Activated CD8-positive, alpha-beta memory T cell treated with anti-CD3 and anti-CD28 coated beads for 1 hour (primary cell): Measurements from ENCODE around the gene LONRF3.
"Not testable (repeated sequence)": the region's sequence is repeated elsewhere in the genome, so short reads cannot be mapped to it uniquely, and the experiment has no call there.

Experiments
- DNase-seq, 2 donors: peaks; one replicate each; pipeline ENCODE4 v3.0.0-alpha.2; 2020; ENCODE audit warnings: low read depth in 1 of 2; ENCODE audit errors: extremely low read depth in 1 of 2

Gene LONRF3

DNA sequence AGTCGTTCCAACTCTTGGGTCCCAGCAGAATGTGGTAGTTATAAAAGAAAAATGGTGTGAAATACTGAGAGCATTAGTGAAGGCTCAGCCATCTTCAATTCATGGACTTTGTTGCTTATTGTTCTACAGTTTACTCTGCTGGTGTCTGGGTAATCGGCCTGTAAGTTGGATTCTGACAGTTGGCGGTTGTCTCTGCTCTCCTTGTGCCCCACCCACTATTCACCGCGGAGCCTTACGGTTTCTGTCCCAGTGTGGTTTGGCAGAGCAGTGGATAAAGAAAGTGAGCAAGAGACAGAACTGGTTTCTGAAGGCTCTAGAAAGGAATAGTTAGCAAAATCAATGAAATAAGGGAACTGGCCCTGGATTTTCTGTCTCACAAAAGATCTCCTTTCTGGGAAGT, 9.1 kb downstream of the LONRF3 start:
- no peak for DNase-seq

DNA sequence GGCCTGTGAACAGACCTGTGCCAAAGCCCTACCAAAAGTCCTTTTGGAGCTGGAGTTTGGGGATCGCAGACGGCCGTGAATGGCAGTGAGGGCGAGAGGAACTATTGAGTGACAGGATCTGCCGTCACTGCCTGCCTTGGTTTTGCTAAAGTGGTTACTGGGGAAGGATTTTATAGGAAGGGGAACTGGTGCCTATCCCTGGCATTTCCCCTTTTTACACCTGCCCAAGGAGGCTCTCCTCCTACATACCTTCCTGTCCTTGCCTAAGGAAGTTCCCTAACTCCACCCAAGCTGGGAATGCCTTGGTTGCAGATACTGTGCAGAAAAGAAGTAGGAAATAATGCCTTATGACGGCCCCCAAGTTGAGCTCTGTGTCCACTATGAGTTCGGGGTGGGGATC, 14.5 kb downstream of the LONRF3 start:
- no peak for DNase-seq

DNA sequence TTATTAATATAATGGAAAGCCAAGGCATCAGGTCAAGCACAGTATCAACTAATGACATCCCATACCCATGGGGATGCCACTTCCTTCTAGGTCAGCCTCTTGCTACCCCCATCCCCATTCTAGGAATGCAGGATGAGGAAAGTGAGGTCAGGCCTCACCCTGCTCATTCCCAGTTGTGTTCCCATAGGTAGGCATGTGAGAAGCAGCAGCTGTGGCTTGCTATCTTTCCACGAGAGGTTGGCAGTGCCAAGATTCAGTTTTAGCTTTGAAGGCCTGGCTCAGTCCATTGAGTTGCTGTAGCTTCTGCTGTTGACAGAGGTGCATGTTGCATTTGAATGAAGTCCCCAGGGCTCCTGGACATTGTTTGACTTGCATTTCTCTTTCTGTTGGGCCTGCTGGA, 15.5 kb downstream of the LONRF3 start:
- DNase-seq: no peak

DNA sequence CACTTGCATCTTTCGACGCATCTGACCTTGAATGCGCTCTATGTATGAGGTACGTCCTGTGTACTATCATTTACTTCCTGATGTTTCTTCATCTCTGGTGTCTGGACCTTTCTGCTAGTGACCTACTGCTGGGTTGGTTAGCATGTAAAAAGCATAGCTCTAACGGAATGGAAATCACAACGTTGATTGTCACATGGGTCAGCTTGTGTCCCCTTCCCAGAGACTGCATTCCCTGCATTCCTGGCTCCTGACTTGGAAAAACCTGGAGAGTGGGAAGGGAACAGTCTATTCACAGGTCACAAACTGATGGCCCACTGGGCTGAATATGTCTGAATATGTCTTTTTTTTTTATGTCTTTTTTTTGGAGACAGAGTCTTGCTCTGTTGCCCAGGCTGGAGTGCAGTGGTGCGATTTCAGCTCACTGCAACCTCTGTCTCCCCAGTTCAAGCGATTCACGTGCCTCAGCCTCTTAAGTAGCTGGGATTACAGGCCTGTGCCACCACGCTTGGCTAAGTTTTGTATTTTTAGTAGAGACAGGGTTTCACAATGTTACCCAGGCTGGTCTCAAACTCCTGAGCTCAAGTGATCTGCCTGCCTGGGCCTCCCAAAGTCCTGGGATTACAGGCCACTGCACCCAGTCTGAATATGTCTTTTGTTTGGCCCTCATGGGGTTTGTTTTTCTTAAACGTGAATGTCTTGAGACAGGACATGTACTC, 16.3 kb downstream of the LONRF3 start:
- no peak for DNase-seq

DNA sequence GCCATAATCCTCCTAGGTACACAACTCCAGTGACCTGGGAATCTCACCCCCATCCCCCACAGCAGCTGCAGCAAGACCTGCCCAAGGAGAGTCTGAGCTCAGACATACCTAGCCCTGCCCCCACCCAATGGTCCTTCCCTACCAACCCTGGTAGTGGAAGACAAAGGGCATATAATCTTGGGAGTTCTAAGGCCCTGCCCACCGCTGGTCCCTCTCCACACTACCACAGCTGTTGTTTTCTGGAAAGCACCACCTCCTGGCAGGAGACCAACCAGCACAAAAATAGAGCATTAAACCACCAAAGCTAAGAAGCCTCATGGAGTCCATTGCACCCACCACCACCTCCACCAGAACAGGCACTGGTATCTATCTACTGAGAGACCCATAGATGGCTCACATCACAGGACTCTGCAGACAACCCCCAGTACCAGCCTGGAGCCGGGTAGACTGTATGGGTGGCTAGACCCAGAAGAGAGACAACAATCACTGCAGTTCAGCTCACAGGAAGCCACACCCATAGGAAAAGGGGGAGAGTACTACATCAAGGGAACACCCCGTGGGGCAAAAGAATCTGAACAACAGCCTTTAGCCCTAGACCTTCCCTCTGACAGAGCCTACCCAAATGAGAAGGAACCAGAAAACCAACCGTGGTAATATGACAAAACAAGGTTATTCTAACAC, 18.2 kb downstream of the LONRF3 start:
- DNase-seq: not testable (repeated sequence)

DNA sequence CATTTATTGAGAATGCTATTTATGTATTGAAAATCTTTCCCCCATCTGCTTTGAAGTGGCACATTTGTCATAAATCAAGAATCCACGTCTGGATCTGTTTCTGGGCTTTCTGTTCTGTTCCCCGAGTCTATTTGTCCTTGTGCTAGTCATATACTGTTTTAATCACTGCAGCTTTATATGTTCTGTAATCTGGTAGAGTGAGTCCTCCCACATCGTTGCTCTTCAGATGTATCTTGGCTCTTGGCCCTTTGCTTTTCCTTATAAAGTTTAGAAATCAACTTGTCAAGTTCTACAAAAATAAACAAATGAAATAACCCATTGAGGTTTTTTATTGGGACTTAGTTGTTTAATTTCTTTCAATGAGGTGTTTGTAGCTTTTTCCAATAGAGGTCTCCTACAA, 29.0 kb downstream of the LONRF3 start:
- no peak for DNase-seq

DNA sequence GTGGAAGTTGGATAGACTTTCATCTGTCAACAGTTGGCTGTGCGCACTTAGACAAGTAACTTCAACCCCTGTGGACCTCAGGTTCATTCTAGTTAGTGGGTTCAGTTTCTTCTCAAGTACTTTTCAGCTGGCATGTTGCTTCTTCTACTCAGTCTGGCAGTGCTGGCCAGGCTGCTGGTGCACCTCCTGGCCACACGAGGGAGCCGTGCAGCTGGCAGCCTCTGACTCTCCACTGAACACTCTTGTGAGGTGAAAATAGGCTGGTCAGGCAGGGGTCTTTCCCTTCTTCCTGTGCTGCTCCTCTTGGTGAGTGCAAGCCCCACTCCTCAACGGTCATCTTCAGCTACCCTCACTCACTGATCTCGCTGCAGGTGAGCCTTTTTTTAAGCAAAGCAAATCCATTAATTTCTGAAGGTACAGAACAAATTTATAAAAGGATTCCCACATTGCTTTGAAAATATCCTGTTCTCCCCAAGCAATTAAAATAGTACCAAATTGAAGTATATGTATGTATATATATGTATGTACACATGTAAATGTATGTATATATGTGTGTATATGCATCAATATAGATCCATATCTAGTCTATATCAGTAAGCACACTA, 30.6 kb downstream of the LONRF3 start:
- peak in 1 of 2 donors; percentile 13 for DNase-seq

DNA sequence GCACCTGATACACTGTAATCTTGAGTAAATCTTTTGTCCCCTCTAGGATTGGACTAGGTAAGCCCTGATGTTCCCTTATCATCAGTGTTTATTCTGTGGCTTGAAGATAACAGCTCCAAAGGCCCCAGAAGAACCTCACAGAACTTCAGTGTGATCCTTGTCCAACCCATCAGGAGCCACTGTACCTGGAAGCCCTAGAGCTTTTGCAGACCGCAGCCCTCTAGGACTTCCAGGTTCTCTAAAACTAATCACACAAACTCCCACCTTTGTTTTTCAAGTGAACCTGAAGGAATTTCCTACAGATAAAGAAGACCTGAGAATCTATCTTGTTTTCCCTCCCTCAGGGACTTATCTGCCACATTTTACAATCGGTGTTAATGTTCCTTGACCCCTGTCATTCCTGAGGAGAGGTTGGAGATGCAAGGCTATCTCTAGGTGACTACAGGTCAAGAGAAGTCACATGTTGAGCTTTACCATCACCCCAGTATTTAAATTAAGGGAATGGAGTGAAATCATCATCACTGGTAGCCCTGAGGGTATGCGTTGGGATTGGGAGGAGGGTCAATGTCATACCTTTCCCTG, 32.9 kb downstream of the LONRF3 start:
- no peak for DNase-seq

DNA sequence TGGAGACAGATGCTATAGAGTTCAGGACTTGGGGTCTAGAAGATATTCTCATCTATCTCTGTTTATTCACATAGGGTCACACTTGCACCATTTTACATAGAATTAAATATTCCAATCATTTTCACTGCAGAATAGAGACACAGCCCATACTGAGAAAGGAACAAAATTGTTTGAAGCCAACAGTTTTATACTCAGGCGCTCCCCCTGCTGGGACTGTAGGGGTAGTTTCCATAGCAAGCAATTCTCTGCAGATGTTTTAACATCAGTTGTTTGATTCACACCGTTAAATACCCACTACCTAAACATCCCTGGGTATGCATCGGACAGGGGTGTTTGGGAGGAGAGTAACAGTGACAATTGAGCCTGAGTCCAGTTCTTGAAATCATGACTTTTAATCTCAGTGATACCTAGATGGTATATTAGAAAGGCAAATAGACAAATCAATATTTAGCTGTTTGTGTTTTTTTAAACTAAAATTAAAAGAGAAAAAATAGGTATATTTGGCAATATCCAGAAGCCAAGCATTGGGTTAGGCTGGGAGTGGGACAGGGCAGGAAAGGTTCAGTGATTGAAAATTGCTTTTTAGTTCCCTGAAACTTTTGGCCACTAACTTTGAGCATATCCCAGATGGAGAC, 33.8 kb downstream of the LONRF3 start:
- DNase-seq: peak in 1 of 2 donors; percentile 4

DNA sequence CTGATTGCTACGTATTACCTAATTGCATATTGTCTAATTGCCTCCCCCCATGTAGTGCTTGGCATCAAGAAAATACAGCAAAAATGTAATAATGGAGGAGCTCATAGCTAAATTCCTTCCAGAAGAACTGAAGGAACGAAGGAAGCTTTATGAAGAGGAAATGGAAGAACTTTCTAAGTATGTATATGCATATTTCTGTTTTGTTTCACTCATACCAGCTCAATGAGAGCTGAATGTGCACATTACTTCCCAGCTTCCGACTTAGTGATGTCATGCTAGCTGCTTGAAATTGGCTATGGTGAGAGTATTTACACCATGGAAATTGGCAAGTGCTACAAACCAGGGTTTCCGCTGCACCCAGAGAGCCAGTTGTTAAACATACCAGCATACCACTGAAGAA, 34.7 kb downstream of the LONRF3 start:
- DNase-seq: no peak

DNA sequence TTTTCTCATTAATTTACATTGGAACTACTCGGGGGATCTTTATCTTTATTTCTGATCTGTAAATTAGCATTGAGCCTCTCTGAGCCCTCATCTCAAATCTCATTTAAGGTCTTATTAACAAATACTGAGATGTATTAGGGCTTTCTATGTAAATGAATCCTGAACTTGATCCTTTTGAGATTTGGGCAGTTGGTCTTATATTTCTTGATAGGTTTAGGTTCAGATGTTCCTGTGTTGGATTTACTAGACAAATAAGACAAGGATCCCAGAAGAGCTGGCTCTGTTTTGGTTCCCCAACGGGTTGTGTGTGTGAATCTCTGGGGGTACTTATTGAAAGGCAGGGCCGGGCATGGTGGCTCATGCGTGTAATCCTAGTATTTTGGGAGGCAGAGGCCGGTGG, 36.1 kb downstream of the LONRF3 start:
- no peak for DNase-seq

DNA sequence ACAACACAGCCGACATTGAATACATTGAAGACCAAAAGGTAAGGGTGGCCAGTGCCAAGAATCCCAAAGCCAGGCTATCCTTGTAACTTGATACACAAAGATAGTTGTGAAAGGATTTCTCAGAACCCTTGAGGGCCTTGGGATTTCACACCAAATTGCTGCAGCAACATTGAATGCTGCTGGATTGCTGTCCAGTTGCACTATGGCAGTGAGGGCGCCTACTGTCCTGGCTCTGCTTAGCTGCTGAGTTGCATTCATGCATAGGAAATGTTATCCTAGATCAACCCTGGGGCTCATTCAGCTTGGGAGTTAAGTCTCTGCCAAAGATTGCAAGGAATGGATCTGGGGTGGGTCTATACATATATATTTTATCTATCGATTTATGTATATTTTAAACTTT, 38.7 kb downstream of the LONRF3 start:
- DNase-seq: no peak

DNA sequence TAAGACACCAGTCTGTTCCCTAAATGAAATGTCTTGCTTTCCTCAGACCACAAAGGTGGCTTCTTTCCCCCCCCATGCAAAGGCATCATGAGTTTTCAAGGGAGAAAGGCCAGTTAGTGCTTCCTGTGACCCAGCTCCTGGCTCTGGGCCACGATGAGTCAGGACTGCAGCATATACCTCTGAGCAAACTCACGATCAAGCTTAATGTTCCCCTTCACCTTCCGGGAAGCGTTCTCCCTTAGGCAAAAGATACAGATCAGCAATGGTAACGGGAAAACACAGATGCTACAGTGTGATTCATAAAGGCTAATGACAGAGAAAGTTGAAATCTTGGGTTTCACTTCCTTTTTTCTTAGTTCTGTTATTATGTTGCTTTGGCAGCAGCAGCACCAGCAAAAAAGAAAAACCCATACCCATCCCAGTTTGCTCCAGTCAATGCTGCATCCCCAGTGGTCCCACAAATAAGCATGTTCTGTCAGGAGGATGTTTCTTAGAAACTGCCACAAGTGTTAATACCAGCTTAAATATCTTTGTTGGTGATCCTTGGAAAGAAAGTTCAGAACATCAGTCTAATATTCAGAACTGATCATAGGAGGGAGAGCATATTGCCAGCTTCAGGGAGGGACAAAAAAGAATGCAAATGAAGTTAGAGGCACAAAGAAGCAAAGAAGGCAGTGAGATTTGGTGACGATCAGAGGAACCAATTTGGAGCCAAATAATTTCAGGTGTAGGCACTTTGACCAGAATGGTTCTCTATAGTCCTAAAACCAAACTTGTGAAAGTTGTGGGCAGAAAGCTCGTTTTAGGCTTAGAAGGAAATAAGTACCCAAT, 41.2 kb downstream of the LONRF3 start:
- DNase-seq: no peak

DNA sequence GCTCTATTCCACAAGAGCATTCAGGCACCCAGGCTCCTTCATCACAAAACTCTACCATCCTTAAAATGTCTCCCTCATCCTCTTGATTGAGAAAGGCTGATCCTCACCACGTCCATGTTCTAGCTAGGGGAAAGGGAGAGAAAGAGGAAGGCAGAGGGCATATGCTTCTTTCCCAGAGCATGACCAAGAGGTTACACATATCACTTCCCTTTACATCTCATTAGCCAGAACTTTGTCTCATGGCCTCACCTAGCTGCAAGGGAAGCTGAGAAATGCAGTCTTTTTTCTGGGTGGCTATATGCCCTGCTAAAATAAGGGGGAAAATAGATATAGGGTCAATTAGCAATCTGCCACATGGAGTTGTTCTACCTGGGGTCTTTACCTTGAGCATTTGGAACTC, 42.7 kb downstream of the LONRF3 start:
- DNase-seq: no peak

DNA sequence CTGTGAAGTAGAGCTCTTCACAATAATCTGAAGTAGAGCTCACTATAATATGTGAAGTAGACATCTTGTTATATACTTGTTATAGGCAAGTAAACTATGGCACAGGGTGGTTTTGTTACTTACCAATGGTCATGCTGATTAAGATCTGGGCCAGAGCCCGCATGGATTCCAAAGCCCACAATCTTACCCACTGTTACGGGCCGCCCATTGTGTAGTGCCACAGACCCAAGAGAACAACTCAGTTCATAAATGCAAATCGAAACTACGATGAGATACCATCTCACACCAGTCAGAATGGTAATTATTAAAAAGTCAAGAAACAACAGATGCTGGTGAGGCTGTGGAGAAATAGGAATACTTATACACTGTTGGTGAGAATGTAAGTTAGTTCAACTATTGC, 51.5 kb downstream of the LONRF3 start:
- DNase-seq: no peak

DNA sequence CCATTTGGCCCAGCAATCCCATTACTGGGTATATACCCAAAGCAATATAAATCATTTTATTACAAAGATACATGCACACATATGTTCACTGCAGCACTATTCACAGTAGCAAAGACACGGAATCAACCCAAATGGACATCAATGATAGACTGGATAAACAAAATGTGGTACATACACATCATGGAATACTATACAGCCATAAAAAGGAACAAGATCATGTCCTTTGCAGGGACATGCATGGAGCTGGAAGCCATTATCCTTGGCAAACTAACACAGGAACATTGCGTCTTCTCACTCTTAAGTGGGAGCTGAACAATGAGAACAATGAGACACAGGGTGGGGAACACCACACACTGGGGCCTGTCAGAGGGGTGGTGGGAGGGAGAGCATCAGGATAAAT, 51.9 kb downstream of the LONRF3 start:
- not testable (repeated sequence) for DNase-seq

DNA sequence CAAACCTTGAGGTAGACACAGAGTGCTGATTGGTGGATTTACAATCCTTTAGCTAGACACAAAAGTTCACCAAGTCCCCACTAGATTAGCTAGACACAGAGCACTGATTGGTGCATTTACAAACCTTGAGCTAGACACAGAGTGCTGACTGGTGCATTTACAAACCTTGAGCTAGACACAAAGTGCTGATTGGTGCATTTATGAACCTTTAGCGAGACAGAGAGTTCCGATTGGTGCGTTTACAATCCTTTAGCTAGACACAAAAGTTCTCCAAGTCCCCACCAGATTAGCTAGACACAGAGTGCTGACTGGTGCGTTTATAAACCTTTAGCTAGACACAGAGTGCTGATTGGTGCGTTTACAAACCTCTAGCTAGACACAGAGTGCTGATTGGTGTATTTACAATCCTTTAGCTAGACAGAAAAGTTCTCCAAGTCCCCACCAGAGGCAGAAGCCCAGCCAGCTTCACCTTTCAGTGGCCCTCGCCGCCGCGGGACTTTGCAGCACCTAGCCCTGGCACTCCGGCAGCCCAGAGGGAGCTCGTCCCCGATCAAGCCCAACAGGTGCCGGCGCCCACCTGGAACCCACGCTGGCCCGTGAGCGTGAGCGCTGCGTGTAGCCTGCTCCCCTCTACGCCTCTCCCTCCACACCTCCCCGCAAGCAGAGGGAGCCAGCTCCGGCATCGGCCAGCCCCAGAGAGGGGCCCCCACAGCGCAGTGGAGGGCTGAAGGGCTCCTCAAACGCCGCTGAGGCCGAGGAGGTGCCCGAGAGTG, 53.7 kb downstream of the LONRF3 start:
- not testable (repeated sequence) for DNase-seq

DNA sequence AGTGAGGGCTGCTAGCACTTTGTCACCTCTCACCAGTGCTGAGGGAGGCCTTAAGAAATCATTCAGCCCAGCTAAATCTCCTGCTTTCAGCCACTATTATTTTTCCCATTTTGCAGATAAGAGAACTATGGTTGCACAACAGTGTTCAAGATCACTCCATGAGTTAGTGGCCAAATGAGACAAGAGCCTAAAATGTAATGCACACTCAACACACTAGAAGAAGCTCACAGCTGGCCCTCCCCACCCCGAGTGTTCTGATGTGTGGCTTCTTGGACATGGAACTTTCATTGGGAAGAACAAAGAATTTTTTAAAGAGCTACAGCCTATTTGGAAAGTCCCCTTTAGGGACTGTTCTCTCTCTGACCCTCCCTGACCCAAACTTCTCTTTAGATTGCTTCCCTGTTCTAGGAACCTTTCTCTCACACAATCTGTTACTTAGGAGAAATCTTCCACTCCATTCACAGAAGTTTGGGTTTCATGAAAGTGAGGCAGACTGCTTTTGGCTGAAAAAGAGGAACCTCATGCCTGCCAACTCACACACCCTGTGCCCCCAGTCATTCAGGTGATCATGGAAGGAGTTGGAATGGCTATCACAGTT, 54.4 kb downstream of the LONRF3 start:
- no peak for DNase-seq

DNA sequence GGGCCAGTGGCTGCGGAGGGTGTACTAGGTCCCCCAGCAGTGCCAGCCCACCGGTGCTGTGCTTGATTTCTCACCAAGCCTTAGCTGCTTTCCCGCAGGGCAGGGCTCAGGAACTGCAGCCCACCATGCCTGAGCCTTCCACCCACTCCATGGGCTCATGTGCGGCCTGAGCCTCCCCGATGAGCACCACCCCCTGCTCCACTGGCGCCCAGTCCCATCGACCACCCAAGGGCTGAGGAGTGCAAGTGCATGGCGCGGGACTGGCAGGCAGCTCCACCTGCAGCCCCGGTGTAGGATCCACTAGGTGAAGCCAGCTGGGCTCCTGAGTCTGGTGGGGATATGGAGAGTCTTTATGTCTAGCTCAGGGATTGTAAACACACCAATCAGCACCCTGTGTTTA, 55.2 kb downstream of the LONRF3 start:
- DNase-seq: not testable (repeated sequence)
